NCI-H2081 (cell line): ENCODE results near the gene EXOC3L2.

Experiments used
- DNase-seq, 2 experiments: peaks; one replicate each; lab custom pipeline; 2025; lab: John Stamatoyannopoulos, UW

EXOC3L2 gene

DNA sequence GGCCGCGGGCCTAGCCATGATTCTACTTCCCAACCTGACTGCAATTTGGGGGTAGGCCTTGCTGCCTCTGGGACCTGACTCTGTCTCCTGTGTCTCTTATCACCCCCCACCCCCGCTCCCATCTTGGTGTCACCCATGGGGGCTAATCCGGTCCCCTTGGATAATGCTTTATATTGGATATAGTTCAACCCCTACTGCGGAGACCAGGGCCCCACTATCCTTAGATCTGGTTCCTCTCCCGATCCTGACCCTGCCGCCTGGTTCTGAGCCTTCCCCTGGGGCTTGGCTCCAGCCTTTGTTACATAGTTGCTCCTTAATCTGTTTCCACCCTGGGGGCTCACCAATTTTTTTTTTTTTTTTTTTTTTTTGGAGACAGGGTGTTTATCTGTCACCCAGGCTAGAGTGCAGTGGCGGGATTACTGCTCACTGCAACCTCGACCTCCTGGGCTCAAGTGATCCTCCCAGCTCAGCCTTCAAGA is 65.3 kb downstream of the EXOC3L2 start:
- DNase-seq, result no peak

DNA sequence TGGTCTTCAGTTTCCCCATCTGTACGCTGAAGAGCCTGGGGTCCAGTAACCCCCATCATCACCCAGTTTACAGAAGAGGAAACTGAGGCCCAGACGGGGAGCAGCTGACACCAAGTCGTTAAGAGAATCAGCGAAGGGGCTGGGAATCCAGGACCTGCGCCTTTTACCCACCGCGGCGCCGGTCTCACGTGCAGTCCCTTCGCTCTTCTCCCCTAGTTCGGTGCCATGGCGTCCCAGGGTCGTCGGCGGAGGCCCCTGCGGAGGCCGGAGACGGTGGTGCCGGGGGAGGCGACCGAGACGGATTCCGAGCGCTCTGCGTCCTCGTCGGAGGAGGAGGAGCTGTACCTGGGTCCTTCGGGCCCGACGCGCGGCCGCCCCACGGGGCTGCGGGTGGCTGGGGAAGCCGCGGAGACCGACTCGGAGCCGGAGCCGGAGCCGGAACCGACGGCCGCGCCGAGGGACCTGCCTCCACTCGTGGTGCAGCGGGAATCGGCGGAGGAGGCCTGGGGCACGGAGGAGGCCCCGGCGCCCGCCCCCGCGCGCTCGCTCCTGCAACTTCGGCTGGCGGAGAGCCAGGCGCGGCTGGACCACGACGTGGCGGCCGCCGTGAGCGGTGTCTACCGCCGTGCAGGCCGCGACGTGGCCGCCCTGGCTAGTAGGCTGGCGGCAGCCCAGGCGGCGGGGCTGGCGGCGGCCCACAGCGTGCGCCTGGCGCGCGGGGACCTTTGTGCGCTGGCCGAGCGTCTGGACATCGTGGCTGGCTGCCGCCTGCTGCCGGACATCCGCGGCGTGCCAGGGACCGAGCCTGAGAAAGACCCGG is 65.9 kb downstream of the EXOC3L2 start:
- DNase-seq, result no peak

DNA sequence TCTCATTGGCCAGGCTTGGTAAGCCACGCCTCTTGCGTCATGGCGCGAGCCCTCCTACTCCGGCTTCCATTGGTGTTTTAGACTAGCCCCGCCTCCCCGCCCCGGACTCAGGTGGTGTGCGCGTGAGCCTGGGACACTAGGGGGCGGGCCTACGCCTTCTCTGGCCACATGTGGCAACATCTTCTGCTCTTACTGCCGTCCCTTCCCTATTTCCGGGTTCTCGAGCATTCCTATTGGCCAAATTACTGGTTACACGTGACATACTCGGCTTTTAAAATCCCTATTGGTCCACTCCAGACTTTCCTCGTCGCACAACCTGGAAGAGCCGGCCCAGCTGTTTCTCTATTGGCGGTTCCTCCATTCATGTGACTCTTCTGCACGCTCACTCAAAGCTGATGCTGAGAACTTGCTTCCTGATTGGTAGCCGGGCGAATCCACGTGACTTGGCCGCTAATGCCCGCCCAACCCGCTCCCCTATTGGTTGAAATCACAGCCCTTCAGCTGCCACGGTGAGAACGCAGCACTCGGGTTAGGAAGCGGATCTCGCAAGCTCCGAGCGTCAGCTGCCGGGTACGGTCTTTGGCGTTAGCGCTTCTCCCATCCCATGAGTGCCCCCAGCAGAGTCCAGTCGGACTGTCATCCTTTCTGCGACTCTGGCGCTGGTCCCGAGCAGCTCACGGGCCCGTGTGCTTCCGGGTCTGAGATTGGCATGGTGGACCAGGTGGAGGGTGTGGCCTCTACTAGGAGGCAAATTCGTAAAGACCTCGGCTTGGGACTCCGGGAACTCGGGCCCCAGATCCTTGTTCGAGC is 66.7 kb downstream of the EXOC3L2 start, which contains the start of gene BLOC1S3:
Gene BLOC1S3 (plus strand): TSS at position 523 of the 810 bp plus-strand sequence. CDS start 513 bp downstream, outside the sequence.
- DNase-seq, result peak; percentile 100

DNA sequence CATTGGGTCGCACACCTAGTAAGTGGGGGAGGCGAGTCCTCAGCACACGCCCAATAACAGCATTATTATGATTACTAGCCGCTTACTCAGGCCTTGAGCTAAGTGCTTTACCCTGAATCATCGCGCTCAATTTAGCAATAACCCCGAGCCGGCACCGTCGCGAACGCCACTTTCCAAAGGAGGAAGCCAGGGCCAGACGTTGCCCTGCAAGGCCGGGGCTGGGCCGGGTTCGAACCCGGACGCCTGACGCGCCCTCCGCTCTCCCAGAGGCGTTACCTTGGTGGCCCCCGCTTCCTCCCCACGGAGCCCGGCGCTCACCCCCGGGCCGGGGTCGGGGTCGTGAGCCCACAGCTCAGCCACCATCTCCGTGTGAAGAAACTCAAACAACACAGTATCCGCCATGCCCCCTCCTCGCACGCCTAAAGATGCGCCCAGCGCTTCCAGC is 67.4 kb downstream of the EXOC3L2 start, which contains the start of gene TRAPPC6A:
Gene TRAPPC6A (minus strand): TSS at position 421 of the 445 bp plus-strand sequence. CDS start 19 bp downstream, at position 402.
- no peak for DNase-seq

DNA sequence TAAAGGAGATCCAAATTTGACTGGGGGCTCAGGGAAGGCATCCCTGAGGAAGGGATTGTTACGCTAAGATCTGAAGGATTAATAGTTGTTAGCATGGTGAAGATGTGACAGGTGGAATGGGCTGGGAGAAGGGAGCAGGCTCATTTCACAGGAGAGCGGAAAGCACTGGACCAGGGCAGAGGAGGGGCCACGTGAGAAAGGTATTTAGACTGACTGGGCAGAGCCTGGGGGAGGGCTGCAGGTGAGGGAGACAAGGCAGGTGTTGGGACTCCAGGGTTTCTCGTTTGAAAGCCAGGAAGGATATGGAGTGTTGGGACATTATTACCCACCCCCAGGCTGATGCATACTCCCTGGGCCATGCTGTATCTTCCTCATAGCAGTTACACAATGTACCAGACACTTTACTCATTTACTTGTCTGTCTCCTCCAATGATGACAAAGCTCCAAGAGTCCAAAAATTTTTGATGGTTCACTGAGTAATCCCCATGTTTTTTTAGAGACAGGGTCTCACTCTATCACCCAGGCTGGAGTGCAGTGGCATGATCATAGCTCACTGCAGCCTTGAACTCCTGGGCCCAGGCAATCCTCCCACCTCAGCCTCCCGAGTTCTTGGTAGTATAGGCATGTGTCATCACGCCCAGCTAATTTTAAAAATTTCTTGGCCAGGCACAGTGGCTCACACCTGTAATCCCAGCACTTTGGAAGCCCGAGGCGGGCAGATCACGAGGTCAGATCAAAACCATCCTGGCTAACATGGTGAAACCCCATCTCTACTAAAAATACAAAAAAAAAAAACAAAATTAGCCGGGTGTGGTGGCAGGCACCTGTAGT is 69.5 kb downstream of the EXOC3L2 start:
- no peak for DNase-seq

DNA sequence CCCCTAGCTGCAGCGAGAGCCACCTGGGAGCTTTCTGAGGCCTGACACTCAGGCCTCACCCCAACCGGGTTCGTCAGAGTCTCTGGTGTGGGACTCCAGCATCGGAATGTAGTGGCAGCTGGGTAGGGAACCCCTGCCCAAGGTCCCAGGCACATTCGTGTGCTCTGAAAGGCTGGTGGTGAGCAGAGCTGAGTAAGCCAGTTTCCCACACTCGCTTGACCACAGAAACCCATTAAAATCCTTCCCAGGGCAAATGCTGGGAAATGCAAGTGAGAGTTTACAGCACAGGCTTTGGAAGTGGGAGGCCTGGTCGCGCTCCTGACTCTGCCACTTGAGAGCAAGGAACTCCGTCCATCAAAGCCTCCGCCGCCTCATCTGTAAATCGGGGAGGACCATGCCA is 71.4 kb downstream of the EXOC3L2 start:
- DNase-seq, result no peak

DNA sequence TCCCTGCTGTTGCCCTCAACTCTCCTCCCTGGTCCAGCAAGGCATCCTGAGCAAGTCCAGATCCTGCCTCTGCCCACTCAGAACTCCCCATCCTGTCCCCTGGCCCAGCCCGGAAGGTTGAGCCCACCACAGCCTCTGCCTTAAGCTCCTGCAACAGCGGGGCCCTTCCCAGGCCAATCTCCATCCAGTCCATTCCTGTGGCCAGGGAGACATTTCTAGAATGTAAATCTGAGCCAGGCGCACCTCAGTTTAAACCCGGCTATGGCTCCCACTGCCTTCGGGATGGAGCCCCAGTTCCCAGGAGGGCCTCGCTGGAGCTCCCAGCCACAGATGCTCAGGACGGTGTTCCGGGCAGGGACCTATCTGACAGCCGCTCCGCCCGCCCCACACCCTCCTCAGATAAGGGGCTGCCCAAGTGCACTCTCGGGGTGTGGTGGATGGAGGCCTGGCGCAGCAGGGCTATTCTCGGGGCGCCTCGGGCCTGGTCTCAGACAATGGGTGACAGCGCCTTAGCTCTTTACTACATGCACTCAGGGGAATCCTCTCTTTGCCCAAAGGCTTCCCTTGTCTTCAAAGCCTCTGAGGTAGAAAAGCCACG is 72.5 kb downstream of the EXOC3L2 start:
- DNase-seq, result no peak

DNA sequence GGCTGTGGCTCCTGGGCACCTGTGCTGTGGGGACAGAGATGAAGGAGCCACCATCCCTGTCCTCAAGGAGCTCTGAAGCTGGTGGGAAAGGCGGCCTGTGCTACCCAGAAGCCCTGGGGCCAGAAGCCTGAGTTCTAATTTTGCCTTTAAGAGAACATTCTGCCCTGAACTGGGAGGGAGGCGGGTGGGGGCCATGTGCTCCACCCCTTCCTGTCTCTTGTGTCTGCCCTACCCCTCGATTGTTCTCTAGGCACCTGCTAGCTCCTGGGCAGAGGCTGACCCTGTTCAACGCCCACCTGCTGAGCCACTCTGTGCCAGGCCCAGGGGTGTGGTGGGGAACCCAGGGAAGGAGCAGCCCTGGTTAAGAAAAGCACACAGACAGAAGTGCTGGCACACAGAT is 73.0 kb downstream of the EXOC3L2 start:
- peak in 1 of 2 experiments; percentile 34 for DNase-seq

DNA sequence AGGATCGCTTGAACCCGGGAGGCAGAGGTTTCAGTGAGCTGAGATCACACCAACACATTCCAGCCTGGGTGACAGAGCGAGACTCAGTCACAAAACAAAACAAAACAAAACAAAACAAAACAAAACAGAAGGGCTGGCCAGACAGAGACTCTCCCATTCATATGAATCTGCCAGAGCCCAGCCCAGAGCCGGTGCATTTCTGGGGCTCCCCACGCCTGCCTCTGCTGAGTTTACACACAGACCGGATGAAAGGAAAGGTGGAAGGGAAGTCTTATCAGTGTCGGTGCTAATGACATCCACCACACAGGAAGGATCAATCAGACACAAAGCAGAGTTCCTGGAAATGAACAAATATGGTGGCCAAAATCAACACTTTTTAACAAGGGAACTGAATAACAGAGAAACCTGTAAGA is 74.0 kb downstream of the EXOC3L2 start:
- DNase-seq, result no peak

DNA sequence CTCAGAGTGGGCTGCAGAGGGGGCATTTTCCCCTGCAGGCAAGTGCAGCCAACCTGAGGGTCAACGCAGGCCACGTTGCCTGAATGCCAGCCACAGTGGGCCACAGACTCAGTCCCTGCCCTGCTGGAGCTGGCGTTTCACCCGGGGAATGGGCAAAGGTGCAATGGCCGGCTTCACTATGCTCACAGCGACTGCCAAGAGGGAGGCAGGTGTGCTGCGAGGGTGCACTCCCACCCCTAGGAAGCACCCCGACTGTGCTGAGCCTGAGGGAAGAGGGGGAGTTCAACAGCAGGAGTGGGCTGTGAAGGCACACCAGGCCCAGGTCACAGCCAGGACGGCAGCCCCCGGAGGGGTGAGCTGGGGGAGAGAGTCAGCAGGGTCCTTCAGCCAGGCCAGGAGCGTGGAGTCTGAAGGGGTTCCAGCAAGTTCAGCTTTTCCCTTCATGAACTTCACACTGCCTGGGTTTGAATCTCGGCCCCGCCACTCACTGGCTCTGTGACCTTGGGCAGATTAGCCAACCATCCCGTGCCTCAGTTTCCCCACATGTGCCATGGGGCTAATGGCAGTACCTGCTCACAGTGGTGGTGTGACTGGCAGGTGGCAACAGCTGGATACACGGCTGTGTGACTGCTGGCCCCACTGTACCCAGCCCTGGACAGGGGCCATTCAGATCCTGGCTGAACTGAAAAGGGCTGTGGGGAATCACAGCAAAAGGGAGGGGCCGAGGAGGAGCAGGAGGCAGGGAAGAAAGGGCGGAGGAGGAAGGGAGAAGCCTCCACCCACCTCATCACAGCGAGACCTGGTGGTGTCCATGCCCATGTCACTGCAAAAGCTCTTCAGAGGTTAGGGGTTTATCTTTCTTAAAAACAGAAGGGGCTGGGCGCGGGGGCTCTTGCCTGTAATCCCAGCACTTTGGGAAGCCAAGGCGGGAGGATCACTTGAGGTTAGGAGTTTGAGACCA is 74.8 kb downstream of the EXOC3L2 start:
- DNase-seq, result no peak

DNA sequence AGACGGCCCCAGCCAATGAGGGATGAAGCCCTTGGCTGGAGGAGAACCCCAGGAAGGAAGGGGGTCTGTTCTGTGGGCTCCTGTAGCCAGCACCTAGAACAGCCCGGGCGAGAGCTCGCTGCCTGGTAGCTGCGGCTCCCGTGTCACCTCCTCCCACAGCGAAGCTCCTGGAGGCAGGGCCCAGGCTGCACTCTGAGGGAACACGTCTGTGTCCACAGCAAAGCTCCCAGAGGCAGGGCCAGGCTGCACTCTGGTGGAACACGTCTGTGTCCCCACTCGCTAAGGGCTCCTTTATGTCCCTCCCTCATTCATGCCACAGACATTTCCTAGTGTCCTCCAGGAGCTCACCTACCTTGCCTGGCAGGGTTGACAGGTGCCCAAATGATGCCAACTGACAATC is 75.6 kb downstream of the EXOC3L2 start:
- no peak for DNase-seq

DNA sequence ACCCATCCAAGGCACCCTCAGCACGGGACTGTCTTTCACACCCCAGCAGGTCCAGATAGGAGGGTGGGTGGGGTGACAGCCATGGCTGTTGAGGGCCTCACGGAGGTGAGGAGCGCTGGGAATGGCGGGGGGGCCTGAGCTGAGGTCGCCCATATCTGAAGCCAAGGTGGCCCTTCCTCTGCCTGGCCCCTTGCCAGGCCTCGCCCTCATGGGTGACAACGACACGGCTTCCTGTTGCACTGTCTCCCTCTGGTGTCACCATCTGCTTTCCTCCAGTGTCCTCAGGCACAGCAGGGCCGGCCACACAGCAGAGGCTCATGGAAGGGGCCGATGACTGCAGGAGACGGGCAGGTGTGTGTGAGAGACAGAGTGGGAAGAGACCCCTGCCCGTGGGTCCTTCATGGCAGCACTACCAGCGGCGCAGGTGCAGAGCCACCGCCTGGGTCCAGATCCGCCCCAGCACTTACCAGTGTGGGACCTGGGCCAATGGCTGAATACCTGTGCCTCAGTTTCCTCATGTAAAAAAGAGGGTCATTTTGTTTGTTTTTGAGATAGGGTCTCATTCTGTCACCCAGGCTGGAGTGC is 76.3 kb downstream of the EXOC3L2 start:
- DNase-seq, result peak in 1 of 2 experiments; percentile 42

DNA sequence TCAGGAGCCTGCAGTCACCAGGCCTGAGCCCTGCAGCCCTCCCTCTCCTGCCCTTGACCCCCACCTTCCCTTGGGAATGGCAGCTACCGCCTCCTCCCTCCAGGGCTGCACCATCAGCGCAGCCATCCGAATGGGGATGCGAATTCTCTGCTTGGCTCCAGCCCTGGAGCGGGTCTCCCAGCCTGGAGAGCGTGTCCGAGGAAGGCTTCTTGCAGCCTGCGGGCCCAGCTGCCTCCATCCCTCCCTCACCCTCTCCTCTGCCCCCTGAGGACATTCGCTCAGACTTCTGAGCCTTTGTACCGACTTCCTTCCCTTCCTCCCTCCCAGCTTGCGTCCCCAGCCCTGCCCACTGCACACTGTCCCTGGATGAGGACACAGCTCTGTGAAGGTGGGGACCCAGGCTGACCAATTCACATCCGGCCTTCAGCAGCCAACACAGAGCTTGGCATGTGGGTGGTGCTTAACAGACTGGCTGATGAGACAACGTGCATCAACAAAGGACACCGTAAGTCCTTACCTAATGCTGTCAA is 78.4 kb downstream of the EXOC3L2 start:
- DNase-seq, result no peak

DNA sequence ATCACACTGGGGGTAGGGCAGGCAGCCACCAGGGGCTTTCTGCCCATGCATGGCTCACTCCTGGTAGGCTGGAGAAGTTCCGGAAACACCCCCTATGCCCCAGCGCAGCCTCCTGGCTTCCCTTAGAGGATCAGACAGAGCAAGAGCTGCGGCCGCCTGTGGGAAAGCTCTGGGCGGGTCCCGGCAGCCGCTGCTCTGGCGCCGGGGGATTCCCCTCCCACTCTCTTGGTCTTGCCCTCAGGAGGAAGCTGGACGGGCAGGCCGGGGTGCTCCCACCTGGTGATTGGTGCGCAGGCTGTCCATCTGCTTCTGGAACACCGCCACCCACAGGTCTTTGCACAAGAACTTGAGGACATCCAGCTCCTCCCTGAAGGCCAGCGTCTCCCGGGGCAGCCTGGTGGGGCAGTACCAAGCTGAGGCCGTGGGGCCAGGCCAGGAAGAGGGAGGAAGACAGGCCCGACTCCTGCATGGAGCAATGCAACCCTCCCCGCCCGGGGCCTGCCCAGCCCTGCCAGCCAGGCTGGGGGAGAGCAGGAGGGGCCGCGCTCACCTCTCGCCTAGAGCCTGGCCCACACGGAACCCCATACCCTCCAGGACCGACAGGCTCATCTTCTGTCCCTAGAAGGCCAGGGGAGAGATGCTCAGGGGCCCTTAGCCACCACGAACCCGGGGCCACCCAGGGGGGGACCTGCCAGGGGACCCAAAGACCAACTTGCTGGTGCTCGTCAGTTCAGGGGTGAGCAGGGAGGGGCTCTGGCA is 80.5 kb downstream of the EXOC3L2 start:
- no peak for DNase-seq

DNA sequence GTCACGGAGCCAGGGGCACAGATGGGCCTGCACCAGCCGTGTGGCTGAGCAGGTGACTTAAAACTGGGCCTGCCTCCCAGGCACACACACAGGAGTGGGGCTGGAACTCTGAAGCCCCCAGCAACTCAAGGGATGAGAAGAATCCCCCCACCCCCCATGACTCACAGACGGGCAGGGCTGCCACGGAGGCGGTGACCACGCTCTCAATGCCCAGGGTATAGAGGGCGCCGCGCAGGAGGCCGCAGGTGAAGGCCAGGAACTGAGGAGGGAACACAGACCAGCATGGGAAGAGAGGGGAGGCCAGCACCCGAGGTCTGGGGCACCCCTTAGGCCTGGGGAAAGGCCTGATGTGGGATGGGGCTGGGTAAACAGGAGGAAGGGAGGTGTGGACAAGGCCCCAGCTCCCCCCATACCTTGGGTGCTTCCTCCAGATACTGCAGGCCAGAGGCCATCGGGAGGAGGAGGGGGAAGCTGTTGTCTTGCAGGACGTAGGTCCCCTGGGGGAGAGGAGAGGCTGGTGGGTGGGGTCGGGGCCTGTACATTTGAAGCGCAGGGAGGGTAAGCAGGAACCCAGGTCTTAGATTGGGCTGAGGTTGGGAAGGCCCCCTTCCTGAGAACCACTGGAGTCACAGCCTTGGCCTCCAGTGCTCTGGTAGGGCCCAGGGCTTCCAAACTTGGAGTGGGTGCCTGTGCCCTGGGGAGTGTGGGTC is 81.3 kb downstream of the EXOC3L2 start:
- DNase-seq, result no peak

DNA sequence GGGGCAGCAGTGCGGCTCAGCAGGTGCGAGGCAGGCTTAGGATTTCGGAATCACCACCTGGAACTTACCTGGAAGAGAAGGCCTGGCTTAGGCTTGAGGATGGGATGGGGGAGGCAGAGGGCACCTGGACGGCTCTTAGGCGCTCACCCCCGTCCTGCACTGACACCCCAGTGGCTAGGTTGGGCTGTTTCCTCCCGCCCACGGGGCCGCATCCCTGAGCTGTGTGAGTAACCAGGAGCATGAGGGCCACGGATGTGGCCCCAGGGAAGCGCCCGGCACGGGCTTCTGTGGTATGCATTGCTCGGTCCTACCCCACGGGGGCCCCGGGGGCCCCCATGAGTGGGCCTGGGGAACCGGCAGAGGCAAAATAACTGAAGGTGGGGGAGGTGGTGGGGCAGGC is 82.1 kb downstream of the EXOC3L2 start:
- no peak for DNase-seq

DNA sequence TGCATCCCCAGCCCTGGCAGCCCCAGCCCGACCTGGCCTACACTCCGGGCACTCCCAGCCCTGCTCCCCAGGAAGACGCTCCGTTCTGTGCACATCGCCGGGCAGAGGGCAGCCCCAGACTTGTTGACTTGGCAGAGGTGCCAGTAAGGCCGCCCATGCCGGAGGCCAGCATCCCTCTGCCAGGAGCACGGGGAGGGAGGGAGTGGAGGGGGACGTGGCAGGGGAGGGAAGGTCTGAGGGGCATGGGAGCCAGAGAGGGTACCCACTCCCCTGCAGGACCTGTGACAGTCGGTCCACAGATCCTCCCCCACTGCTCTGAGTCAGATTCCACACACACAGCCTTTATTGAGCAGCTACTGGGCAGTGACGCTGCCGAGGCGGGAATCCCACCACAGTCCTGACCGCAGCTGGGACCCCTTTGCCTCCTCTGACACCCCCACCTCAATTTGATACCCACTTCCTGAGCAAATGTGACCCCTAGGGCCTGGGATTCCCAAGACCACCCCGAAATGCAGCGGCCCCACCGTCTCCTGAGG is 82.5 kb downstream of the EXOC3L2 start:
- DNase-seq, result no peak
